NK-92 (cell line): ENCODE data around the gene USP17L11.
"Not testable (repeated sequence)": the region's sequence is repeated elsewhere in the genome, so short reads cannot be mapped to it uniquely, and the experiment has no call there.

ENCODE experiments used
- DNase-seq: peaks from one replicate; lab custom pipeline; 2025; ENCODE audit not compliant: unreplicated experiment; lab: John Stamatoyannopoulos, UW

Gene USP17L11, protein sequence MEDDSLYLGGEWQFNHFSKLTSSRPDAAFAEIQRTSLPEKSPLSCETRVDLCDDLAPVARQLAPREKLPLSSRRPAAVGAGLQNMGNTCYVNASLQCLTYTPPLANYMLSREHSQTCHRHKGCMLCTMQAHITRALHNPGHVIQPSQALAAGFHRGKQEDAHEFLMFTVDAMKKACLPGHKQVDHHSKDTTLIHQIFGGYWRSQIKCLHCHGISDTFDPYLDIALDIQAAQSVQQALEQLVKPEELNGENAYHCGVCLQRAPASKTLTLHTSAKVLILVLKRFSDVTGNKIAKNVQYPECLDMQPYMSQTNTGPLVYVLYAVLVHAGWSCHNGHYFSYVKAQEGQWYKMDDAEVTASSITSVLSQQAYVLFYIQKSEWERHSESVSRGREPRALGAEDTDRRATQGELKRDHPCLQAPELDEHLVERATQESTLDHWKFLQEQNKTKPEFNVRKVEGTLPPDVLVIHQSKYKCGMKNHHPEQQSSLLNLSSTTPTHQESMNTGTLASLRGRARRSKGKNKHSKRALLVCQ

DNA sequence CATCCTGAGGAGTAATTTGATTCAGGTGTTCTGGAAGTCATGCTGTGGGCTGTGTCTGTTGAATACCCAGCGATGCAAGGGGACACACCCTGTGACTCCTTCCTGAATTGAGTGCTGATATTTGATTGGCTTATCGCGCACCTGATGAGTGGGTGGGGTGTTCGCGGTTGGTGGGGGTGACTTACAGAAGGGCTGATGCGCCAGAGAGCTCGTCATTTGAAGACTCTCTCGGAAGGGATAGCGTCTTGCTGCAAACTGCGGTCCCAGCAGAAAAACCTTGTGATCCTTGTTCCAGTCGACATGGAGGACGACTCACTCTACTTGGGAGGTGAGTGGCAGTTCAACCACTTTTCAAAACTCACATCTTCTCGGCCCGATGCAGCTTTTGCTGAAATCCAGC is at the start of gene USP17L11:
Gene USP17L11, plus strand, starts transcription at position 301 of the 400 bp plus-strand sequence. Its CDS starts 0 bp downstream, at position 301.
- not testable (repeated sequence) for DNase-seq

- DNase-seq = not testable (repeated sequence)
Measured at GRCh38 chr4:9165990-9166389, 49.2 kb upstream of the USP17L11 start.

- not testable (repeated sequence) for DNase-seq
Measured at GRCh38 chr4:9169791-9170459, 45.3 kb upstream of the USP17L11 start, which contains the start of gene FAM90A26. FAM90A26 (plus strand) TSS chr4:9170409; CDS start chr4:9173173, 2,764 bp downstream.

DNA sequence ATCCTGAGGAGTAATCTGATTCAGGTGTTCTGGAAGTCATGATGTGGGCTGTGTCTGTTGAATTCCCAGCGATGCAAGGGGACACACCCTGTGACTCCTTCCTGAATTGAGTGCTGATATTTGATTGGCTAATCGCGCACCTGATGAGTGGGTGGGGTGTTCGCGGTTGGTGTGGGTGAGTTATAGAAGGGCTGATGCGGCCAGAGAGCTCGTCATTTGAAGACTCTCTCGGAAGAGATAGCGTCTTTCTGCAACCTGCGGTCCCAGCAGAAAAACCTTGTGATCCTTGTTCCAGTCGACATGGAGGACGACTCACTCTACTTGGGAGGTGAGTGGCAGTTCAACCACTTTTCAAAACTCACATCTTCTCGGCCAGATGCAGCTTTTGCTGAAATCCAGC is 4.8 kb upstream of the USP17L11 start, which contains the start of gene USP17L10:
Gene USP17L10, plus strand, starts transcription at position 301 of the 400 bp plus-strand sequence. Its CDS starts 0 bp downstream, at position 301.
- not testable (repeated sequence) for DNase-seq

DNA sequence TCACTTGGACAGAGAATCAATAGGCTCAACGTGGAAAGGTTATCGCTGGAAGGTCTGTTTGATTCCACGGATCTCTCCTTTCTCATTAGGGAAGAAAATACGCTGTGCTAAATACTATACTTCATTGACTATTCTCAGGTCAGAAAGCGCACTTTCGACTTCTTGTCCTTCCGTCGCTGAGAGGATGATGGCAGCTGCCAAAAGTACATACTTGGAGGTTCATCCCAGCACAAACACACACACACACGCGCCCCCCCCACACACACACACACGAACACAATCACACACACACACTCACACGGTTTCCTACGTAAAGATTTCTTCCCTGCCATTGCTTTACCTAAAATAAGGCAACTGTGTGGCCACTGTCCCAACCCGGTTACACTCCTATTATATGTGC is 504 bp upstream of the USP17L11 start:
- not testable (repeated sequence) for DNase-seq

GRCh38 chr4:9219852-9220251 is 4.6 kb downstream of the USP17L11 start, which contains the start of gene USP17L12:
USP17L12 (plus strand) TSS chr4:9220152; CDS start chr4:9220152, 0 bp downstream.
- DNase-seq = not testable (repeated sequence)

DNA sequence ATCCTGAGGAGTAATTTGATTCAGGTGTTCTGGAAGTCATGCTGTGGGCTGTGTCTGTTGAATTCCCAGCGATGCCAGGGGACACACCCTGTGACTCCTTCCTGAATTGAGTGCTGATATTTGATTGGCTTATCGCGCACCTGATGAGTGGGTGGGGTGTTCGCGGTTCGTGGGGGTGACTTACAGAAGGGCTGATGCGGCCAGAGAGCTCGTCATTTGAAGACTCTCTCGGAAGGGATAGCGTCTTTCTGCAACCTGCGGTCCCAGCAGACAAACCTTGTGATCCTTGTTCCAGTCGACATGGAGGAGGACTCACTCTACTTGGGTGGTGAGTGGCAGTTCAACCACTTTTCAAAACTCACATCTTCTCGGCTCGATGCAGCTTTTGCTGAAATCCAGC is 9.4 kb downstream of the USP17L11 start, which contains the start of gene USP17L13:
Gene USP17L13, plus strand, starts transcription at position 301 of the 400 bp plus-strand sequence. Its CDS starts 0 bp downstream, at position 301.
- DNase-seq = not testable (repeated sequence)

- not testable (repeated sequence) for DNase-seq
Measured at GRCh38 chr4:9230249-9230648, 15.0 kb downstream of the USP17L11 start.

GRCh38 chr4:9234085-9234484 is 18.9 kb downstream of the USP17L11 start, which contains the start of gene USP17L15:
USP17L15 (plus strand) TSS chr4:9234385; CDS start chr4:9234385, 0 bp downstream.
- DNase-seq = not testable (repeated sequence)

DNA sequence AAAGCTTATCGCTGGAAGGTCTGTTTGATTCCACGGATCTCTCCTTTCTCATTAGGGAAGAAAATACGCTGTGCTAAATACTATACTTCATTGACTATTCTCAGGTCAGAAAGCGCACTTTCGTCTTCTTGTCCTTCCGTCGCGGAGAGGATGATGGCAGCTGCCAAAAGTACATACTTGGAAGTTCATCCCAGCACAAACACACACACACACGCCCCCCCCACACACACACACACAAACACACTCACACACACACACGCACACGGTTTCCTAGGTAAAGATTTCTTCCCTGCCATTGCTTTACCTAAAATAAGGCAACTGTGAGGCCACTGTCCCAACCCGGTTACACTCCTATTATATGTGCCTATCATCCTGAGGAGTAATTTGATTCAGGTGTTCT is 23.3 kb downstream of the USP17L11 start:
- not testable (repeated sequence) for DNase-seq

- DNase-seq = not testable (repeated sequence)
Measured at GRCh38 chr4:9243579-9243978, 28.4 kb downstream of the USP17L11 start, which contains the start of gene USP17L17. USP17L17 (plus strand) TSS chr4:9243879; CDS start chr4:9243879, 0 bp downstream.

DNA sequence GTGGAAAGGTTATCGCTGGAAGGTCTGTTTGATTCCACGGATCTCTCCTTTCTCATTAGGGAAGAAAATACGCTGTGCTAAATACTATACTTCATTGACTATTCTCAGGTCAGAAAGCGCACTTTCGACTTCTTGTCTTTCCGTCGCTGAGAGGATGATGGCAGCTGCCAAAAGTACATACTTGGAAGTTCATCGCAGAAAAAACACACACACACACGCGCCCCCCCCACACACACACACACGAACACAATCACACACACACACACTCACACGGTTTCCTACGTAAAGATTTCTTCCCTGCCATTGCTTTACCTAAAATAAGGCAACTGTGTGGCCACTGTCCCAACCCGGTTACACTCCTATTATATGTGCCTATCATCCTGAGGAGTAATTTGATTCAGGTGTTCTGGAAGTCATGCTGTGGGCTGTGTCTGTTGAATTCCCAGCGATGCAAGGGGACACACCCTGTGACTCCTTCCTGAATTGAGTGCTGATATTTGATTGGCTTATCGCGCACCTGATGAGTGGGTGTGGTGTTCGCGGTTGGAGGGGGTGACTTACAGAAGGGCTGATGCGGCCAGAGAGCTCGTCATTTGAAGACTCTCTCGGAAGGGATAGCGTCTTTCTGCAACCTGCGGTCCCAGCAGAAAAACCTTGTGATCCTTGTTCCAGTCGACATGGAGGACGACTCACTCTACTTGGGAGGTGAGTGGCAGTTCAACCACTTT is 32.9 kb downstream of the USP17L11 start, which contains the start of gene USP17L18:
Gene USP17L18, plus strand, starts transcription at position 678 of the 728 bp plus-strand sequence. Its CDS starts 0 bp downstream, at position 678.
- DNase-seq = not testable (repeated sequence)

DNA sequence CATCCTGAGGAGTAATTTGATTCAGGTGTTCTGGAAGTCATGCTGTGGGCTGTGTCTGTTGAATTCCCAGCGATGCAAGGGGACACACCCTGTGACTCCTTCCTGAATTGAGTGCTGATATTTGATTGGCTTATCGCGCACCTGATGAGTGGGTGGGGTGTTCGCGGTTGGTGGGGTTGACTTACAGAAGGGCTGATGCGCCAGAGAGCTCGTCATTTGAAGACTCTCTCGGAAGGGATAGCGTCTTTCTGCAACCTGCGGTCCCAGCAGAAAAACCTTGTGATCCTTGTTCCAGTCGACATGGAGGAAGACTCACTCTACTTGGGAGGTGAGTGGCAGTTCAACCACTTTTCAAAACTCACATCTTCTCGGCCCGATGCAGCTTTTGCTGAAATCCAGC is 37.9 kb downstream of the USP17L11 start, which contains the start of gene USP17L19:
Gene USP17L19, plus strand, starts transcription at position 301 of the 400 bp plus-strand sequence. Its CDS starts 0 bp downstream, at position 301.
- DNase-seq = not testable (repeated sequence)

DNA sequence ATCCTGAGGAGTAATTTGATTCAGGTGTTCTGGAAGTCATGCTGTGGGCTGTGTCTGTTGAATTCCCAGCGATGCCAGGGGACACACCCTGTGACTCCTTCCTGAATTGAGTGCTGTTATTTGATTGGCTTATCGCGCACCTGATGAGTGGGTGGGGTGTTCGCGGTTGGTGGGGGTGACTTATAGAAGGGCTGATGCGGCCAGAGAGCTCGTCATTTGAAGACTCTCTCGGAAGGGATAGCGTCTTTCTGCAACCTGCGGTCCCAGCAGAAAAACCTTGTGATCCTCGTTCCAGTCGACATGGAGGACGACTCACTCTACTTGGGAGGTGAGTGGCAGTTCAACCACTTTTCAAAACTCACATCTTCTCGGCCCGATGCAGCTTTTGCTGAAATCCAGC is 42.6 kb downstream of the USP17L11 start, which contains the start of gene USP17L20:
Gene USP17L20, plus strand, starts transcription at position 301 of the 400 bp plus-strand sequence. Its CDS starts 0 bp downstream, at position 301.
- not testable (repeated sequence) for DNase-seq

DNA sequence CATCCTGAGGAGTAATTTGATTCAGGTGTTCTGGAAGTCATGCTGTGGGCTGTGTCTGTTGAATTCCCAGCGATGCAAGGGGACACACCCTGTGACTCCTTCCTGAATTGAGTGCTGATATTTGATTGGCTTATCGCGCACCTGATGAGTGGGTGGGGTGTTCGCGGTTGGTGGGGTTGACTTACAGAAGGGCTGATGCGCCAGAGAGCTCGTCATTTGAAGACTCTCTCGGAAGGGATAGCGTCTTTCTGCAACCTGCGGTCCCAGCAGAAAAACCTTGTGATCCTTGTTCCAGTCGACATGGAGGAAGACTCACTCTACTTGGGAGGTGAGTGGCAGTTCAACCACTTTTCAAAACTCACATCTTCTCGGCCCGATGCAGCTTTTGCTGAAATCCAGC is 47.4 kb downstream of the USP17L11 start, which contains the start of gene USP17L21:
Gene USP17L21, plus strand, starts transcription at position 301 of the 400 bp plus-strand sequence. Its CDS starts 0 bp downstream, at position 301.
- DNase-seq = not testable (repeated sequence)
